ENCODE results near the gene PHKB.

Gene PHKB

GRCh38 chr16:47574091-47575054 lies 113.2 kb downstream of the PHKB start:
- DNase-seq (ENCODE audit: low read depth, low spot score), result no peak
- no peak for TF ChIP-seq CTCF (IDR thresholded peaks at IDR 0.05; ENCODE audit: insufficient read depth, low read length, missing control alignments)
- POLR2A ChIA-PET, result no interaction called here
- CTCF ChIA-PET, result no interaction called here
- H3K4me3 ChIP-seq (ENCODE audit: low read depth, low read length), result no peak overlapping the region

- no peak for TF ChIP-seq CTCF (IDR thresholded peaks at IDR 0.05; ENCODE audit: insufficient read depth, low read length, missing control alignments)
- DNase-seq (ENCODE audit: low read depth, low spot score), result no peak
- POLR2A ChIA-PET, result no interaction called here
- H3K4me3 ChIP-seq (ENCODE audit: low read depth, low read length), result no peak overlapping the region
- CTCF ChIA-PET, result no interaction called here
Observed at GRCh38 chr16:47577029-47577428, 115.9 kb downstream of the PHKB start.

- ChIA-PET POLR2A (no interaction called here), CTCF (no interaction called here)
- no peak for DNase-seq (ENCODE audit: low read depth, low spot score)
- H3K4me3 ChIP-seq (ENCODE audit: low read depth, low read length), result no peak overlapping the region
- no peak for TF ChIP-seq CTCF (IDR thresholded peaks at IDR 0.05; ENCODE audit: insufficient read depth, low read length, missing control alignments)
Observed at GRCh38 chr16:47578033-47578432, 116.9 kb downstream of the PHKB start.

GRCh38 chr16:47578573-47578972 lies 117.4 kb downstream of the PHKB start:
- TF ChIP-seq CTCF (IDR thresholded peaks at IDR 0.05; ENCODE audit: insufficient read depth, low read length, missing control alignments), result no peak
- H3K4me3 ChIP-seq (ENCODE audit: low read depth, low read length), result no peak overlapping the region
- ChIA-PET POLR2A (no interaction called here), CTCF (no interaction called here)
- no peak for DNase-seq (ENCODE audit: low read depth, low spot score)

- ChIA-PET POLR2A (no interaction called here), CTCF (interaction anchor here (1.2 kb wide), 1 partner anchor 10 kb away, joined by 3 read pairs; no protein-coding TSS in a partner anchor)
- H3K4me3 ChIP-seq (ENCODE audit: low read depth, low read length), result no peak overlapping the region
- DNase-seq (ENCODE audit: low read depth, low spot score), result no peak
- TF ChIP-seq CTCF (IDR thresholded peaks at IDR 0.05; ENCODE audit: insufficient read depth, low read length, missing control alignments), result no peak
Observed at GRCh38 chr16:47581114-47581513, 120.0 kb downstream of the PHKB start.

GRCh38 chr16:47584464-47585225 lies 123.5 kb downstream of the PHKB start:
- CTCF ChIA-PET, result no interaction called here
- POLR2A ChIA-PET, result no interaction called here

More at GRCh38 chr16:47584464-47585225, 123.5 kb downstream of the PHKB start:
- no peak for DNase-seq (ENCODE audit: low read depth, low spot score)
- TF ChIP-seq CTCF (IDR thresholded peaks at IDR 0.05; ENCODE audit: insufficient read depth, low read length, missing control alignments), result no peak
- no peak overlapping the region for H3K4me3 ChIP-seq (ENCODE audit: low read depth, low read length)

All from AG04449 (cell line).